Effector CD8-positive, alpha-beta T cell (primary cell): ENCODE data around the gene RARRES2.

Experiments
- DNase-seq: peaks from one replicate; lab custom pipeline; 2025; lab: John Stamatoyannopoulos, UW

Gene RARRES2

GRCh38 chr7:150361807-150362621 lies 20.6 kb upstream of the RARRES2 start:
- no peak for DNase-seq

GRCh38 chr7:150361402-150361801 lies 20.0 kb upstream of the RARRES2 start:
- DNase-seq, result no peak

DNA sequence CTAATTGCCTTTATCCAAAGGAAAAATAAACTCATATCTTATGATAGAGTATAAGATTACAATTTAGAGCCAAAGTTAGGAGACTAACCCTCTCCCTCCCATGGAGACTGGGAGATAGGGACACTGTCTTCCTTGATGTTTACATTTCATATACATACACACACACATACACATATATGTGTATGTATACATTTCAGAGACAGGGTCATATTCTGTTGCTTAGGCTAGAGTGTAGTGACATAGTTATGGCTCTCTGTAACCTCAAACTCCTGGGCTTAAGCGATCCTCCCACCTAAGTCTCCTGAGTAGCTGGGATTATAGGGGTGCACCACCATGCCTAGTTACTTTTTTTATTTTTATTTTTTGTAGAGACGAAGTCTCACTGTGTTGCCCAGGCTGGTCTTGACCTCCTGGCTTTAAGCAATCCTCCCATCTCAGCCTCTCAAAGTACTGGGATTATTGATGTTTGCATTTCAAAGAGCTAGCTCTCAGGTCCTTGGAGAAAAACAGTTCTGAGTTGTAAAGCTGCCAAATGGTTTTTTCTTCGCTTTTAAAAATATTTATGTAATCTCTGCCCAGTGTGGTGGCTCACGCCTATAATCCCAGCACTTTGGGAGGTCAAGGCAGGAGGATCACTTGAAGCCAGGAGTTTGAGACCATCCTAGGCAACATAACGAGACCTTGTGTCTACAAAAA lies 19.1 kb upstream of the RARRES2 start:
- no peak for DNase-seq

- DNase-seq, result no peak
These were observed 18.4 kb upstream of the RARRES2 start for GRCh38 chr7:150359622-150360362.

DNA sequence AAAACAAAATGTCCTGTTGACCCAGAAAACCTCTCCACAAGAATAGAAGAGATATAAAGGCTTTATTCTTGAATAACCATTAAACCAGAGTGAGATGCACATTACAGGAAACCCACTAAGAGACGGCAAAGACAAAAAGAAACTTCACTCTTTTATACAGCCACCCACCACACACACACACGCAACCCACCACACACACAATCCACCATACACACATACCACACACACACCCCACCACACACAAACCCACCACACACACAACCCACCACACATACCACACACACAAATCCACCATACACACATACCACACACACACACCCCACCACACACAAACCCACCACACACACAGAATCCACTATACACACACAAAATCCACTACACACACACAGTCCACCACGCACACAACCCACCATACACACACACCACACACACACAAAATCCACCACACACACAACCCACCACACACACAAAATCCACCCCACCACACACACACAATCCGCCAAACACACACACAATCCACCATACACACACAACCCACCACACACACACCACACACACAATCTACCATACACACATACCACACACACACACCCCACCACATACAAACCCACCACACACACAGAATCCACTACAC lies 17.7 kb upstream of the RARRES2 start:
- DNase-seq, result no peak

DNA sequence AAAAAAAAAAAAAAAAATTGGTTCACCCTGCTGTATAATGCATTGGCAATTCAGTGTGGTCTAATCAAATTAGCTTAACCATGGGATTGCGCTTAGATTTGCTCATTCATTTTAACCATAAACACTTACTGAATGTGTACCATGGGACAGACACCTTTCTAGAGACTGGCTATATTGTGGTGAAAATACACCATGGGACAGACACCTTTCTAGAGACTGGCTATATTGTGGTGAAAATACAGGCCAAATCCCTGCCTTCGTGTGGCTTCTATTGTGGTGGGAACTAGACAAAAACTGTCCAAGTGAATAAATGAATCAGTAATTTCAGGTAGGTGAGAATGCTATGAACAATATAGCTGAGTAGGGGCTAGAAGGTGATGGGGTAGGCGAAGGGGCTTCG lies 17.0 kb upstream of the RARRES2 start:
- DNase-seq, result no peak

DNA sequence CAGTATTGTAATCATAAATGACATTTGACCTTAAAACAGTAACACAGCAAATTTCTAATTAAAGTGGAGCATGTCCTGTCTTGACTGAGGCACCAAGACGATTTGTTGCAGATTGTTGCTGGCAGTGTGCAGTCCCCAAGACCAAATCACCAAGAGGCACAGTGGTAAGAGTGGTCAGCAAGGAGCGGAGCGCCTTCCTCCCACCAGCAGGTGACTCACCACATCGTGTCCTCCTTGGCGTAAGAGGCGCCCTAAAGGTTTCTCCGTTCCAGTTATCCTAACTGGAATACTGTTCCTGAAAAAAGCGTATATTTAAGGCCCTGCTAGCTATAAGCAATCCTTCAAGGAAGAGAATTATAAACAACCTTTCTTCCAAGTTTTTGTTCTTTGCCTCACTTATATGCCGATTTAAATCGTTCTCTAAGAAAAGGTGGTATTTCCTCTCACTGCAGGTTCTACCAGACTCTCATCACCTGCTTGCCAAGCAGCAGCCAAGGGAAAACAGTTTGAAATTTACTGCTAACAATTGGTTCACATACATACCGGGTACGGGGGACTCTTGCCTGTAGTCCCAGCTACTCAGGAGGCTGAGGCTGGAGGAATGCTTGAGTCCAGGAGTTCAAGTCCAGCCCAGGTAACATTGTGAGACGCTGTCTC lies 16.5 kb upstream of the RARRES2 start:
- no peak for DNase-seq

DNA sequence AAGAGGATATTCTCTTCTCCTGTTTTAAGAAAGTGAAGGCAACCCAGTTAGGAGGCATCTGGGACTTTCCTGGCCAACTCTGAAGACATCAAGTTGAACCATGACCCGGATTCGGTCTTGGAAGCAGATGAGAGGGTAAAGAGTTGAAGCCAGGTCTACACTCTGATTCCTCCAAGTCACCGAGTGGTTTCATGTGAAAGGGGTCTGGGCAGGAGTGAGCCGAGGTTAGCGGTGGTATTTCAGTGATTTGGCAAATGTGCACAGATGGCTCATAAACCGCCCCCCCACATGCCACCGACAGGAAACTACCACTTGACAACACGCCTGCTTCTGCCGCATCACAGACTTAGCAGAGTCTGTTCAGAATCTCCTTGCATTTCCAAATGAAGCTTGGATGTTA lies 15.8 kb upstream of the RARRES2 start:
- peak; percentile 44 for DNase-seq

DNA sequence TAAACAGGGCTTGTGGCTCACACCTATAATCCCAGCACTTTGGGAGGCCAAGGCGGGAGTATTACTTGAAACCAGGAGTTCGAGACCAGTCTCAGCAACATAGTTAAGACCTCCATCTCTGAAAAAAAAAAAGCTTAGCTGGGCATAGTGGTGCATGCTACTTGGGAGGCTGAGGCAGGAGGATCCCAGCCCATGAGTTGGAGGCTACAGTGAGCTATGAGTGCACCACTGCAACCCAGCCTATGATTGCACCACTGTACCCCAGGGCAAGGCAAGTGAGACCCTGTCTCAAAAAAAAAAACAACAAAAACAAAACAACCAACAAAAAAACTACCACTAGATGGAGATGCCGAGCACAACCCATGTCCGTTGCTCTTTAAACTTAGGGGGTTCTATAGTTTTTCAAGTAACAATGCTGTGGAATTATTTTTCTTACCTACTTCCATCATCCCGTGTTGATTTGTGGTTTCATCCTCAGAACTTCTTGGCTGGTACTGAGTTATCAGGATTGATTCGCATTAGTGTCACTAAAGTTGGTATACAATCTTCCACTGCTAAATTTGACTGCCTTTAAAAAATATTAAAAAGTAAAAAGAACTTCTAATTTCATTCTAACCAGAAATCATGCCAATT lies 15.0 kb upstream of the RARRES2 start:
- DNase-seq, result no peak

- no peak for DNase-seq
These were observed 14.2 kb upstream of the RARRES2 start for GRCh38 chr7:150355666-150356059.

- DNase-seq, result no peak
These were observed 10.3 kb upstream of the RARRES2 start for GRCh38 chr7:150351587-150352194.

DNA sequence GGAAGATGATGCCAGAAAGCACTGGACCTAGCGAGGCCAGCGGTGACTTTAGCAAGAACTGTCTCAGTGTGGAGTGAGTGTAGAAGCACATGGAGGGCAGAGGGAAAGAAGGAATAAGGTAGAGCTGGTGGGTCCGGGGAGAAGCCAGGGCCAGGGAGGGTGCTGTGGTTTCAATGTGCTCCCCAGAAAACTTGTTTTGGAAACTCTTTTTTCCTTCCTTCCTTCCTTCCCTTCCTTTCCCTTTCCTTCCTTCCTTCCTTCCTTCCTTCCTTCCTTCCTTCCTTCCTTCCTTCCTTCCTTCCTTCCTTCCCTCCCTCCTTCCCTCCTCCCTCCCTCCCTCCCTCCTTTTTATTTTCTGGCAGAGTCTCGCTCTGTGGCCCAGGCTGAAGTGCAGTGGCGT lies 5.5 kb upstream of the RARRES2 start:
- no peak for DNase-seq

GRCh38 chr7:150345012-150345411 lies 3.6 kb upstream of the RARRES2 start:
- DNase-seq, result no peak

GRCh38 chr7:150344299-150344698 lies 2.9 kb upstream of the RARRES2 start:
- no peak for DNase-seq

GRCh38 chr7:150343225-150343624 lies 1.8 kb upstream of the RARRES2 start:
- no peak for DNase-seq

- DNase-seq, result no peak
These were observed 636 bp upstream of the RARRES2 start for GRCh38 chr7:150342121-150342408.

DNA sequence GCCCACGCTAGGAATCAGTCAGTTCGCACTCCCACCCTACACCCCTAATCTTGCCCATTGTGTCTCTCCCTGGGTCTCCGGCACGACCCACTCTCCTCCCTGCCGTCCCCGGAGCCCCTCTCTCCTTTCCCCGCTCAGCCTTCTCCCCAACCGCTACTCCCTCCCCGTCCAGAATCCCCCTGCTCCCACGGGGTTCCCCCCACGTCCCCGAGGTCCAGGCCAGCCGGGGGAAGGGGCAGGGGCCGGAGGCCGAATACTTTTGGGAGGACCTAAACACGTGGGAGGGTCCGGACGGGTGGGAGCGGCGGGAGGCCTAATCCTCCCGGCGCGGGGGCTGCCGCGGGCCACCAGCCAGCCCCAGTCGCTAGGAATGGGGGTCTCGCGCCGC lies 560 bp downstream of the RARRES2 start:
- DNase-seq, result no peak

GRCh38 chr7:150340024-150340749 lies 1.2 kb downstream of the RARRES2 start:
- no peak for DNase-seq

DNA sequence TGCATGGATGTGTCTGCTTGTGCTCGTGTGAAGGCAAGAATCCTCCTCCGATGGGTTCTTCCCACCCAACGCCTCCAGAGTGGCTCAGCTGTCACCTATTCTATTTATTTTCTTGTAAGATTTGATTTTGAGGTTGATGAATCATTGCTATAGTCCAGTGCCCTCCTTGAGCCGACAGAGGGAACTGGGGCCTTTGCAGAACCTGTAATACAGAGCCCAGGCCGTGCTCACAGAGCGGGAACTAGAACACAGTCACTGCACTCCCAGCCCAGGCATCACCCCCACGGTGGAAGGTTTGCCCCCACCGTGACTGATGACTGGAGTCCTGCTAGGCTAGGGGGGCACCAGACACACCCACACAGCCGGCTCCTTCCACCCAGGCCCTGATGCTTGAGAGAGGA lies 2.0 kb downstream of the RARRES2 start:
- no peak for DNase-seq

DNA sequence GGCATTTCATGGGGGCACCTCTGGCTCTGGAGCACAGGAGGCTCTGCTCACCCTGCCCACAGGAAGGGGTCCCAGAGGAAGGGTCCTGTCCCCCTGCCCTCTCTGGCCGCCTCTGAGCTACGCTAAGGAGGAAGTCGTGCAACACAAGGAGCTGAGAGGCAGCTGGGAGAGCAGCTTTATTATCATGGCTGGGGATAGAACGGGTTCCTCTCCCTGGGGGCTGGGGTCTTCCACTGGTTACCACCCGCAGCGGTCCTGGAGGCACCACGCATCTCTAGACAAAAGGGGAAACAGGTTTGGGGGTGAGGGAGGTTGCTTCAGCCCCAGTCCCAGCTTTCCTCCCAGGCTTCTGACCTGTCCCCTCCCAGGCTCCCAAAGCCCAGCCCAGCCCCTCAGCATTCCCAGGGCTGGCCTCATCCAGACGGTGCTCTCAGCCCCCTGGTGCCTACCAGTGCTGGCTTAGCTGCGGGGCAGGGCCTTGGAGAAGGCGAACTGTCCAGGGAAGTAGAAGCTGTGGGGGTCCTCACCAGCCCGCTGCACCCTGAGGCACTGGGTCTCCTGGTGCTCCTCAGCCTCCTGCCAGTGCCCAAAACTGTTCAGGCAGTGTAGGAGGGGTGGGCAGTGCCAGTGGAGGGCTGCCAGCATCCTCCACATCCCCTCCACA lies 3.1 kb downstream of the RARRES2 start:
- DNase-seq, result no peak
